Transverse colon (tissue), 4 donors: ENCODE results near the gene WNT5A.

ENCODE experiments used
- CTCF ChIP-seq, 5 experiments: fragments of 200-600 bp in 3 of 5; fragments of 450-650 bp in 2 of 5; sonication (generic) in 3 of 5; IDR thresholded peaks; 1 replicate in 2 of 5; 2 replicates in 3 of 5; pipeline ENCODE4 v1.5.1; 2016 to 2017; ENCODE audit warnings: antibody characterized with exemption in 5 of 5, inconsistent platforms in 3 of 5, mild to moderate bottlenecking in 2 of 5, moderate library complexity in 1 of 5
- EP300 ChIP-seq: sonication (generic); formaldehyde crosslinking; IDR thresholded peaks from one replicate; pipeline ENCODE4 v1.6.1; 2017; ENCODE audit warnings: antibody characterized with exemption, low read depth
- POLR2A ChIP-seq: fragments of 450-650 bp; IDR thresholded peaks from one replicate; pipeline ENCODE4 v1.6.1; 2016; ENCODE audit warnings: antibody characterized with exemption, mild to moderate bottlenecking, moderate library complexity
- POLR2AphosphoS5 ChIP-seq, 3 donors: sonication (generic); formaldehyde crosslinking; IDR thresholded peaks; one replicate each; pipeline ENCODE4 v1.6.1; 2016; ENCODE audit warnings: antibody characterized with exemption in 3 of 3

GRCh38 chr3:55453886-55454496 lies 33.1 kb downstream of the WNT5A start:
- TF ChIP-seq POLR2A (no peak), CTCF (IDR thresholded peaks at IDR 0.05) (no peak), POLR2AphosphoS5 (IDR thresholded peaks at IDR 0.05) (no peak), EP300 (no peak)
